GM23338 (cell line): Measurements from ENCODE around the gene SMYD1. TPM values are rescaled to one million over a fixed set of nuclear protein-coding genes. Genes with fewer than 3 reads are reported as not detected.

Source experiments
- ATAC-seq: fragments of 200-7000 bp; cut with Tn5 transposase; 3 replicates; pipeline ENCODE4 v1.9.1; 2020
- DNase-seq: peaks from one replicate; pipeline ENCODE4 v3.0.0-alpha.2; 2015; ENCODE audit warnings: low spot score
- H2AFZ ChIP-seq: fragments of 200-600 bp; sonication (generic); 2 replicates; pipeline ENCODE4 v1.8.0; 2016; ENCODE audit warnings: antibody characterized with exemption, mild to moderate bottlenecking, moderate library complexity
- H3F3A ChIP-seq: fragments of 200-600 bp; sonication (generic); replicated peaks from 2 replicates; pipeline ENCODE4 v1.8.0; 2017; ENCODE audit warnings: antibody characterized with exemption, mixed run types, low read depth
- H3K27ac ChIP-seq: fragments of 200-600 bp; sonication (generic); 2 replicates; pipeline ENCODE4 v1.6.1; 2016; ENCODE audit warnings: low read depth
- H3K27me3 ChIP-seq: fragments of 200-600 bp; sonication (generic); 2 replicates; pipeline ENCODE4 v1.8.0; 2016; ENCODE audit warnings: mild to moderate bottlenecking, mixed run types, moderate library complexity; ENCODE audit not compliant: insufficient read depth
- H3K36me3 ChIP-seq: fragments of 200-600 bp; sonication (generic); 2 replicates; pipeline ENCODE4 v1.8.0; 2016; ENCODE audit warnings: mild to moderate bottlenecking; ENCODE audit not compliant: insufficient read depth
- H3K4me1 ChIP-seq: fragments of 200-600 bp; sonication (generic); 2 replicates; pipeline ENCODE4 v1.8.0; 2016; ENCODE audit warnings: mild to moderate bottlenecking, moderate library complexity; ENCODE audit not compliant: insufficient read depth
- H3K4me2 ChIP-seq: fragments of 200-600 bp; sonication (generic); 2 replicates; pipeline ENCODE4 v1.7.1; 2017; ENCODE audit warnings: mixed run types
- H3K4me3 ChIP-seq: fragments of 200-600 bp; sonication (generic); 2 replicates; pipeline ENCODE4 v1.6.1; 2016; ENCODE audit warnings: mixed run types
- H3K79me2 ChIP-seq: fragments of 200-600 bp; sonication (generic); replicated peaks from 2 replicates; pipeline ENCODE4 v1.8.0; 2017; ENCODE audit warnings: mild to moderate bottlenecking; ENCODE audit not compliant: insufficient read depth
- H3K9me2 ChIP-seq: fragments of 200-600 bp; sonication (generic); 2 replicates; pipeline ENCODE4 v1.8.0; 2017; ENCODE audit not compliant: insufficient read depth
- H4K20me1 ChIP-seq: fragments of 200-600 bp; sonication (generic); replicated peaks from 2 replicates; pipeline ENCODE4 v1.8.0; 2017; ENCODE audit warnings: mild to moderate bottlenecking; ENCODE audit not compliant: insufficient read depth
- H3K27ac Mint-ChIP-seq: 2 replicates; pipeline ENCODE4 v1.8.0; 2020; ENCODE audit warnings: inconsistent platforms, mild to moderate bottlenecking, moderate library complexity, mixed read lengths
- H3K27me3 Mint-ChIP-seq: 3 replicates; pipeline ENCODE4 v1.8.0; 2022; ENCODE audit warnings: low read depth, mild to moderate bottlenecking, moderate library complexity, mixed read lengths, inconsistent platforms; ENCODE audit not compliant: insufficient read depth, poor library complexity
- H3K36me3 Mint-ChIP-seq: 3 replicates; pipeline ENCODE4 v1.8.0; 2021; ENCODE audit warnings: low read depth, mild to moderate bottlenecking, inconsistent platforms, moderate library complexity, mixed read lengths
- H3K4me1 Mint-ChIP-seq: 3 replicates; pipeline ENCODE4 v1.8.0; 2020; ENCODE audit warnings: mild to moderate bottlenecking, inconsistent platforms, mixed read lengths
- H3K4me3 Mint-ChIP-seq: 3 replicates; pipeline ENCODE4 v1.8.0; 2021; ENCODE audit warnings: moderate library complexity, mild to moderate bottlenecking, inconsistent platforms, mixed read lengths
- H3K9me3 Mint-ChIP-seq: 3 replicates; pipeline ENCODE4 v1.8.0; 2020; ENCODE audit warnings: moderate library complexity, mild to moderate bottlenecking, inconsistent platforms, mixed read lengths
- NANOG ChIP-seq: IDR thresholded peaks from 2 replicates; pipeline ENCODE4 v1.6.1; 2016; ENCODE audit warnings: antibody characterized with exemption, borderline replicate concordance
- ZNF114 ChIP-seq: fragments of 250-450 bp; sonication (Bioruptor Pico); IDR thresholded peaks from 2 replicates; pipeline ENCODE4 v1.5.0; 2020; ENCODE audit warnings: mild to moderate bottlenecking, moderate library complexity
- polyA plus RNA-seq: library from polyadenylated mRNA; unstranded; fragments of >200 nt; fragmentation: Nextera tagmentation; extraction: Ambion mirVana; gene quantifications from 2 replicates; pipeline ENCODE4 v1.2.1, GENCODE V29; 2016
- total RNA-seq: library from RNA; depleted of rRNA; stranded (reverse); fragments of >200 nt; shearing (Covaris generic); gene quantifications from 2 replicates; pipeline ENCODE4 v1.2.3, GENCODE V29; 2014
- TF ChIP-seq, protein P1 (sequence below), 2 experiments: fragments of 200-600 bp in 1 of 2; sonication (generic) in 1 of 2; conservative IDR thresholded peaks; 2 replicates each; pipeline versions ENCODE4 v1.5.1 to v1.6.1; 2016 to 2017; ENCODE audit warnings: antibody characterized with exemption in 2 of 2, low read depth in 2 of 2, mild to moderate bottlenecking in 2 of 2, moderate library complexity in 1 of 2
- TF ChIP-seq, protein P2 (sequence below): fragments of 250-450 bp; sonication (Bioruptor Pico); IDR thresholded peaks from 2 replicates; pipeline ENCODE4 v1.5.0; 2020; ENCODE audit warnings: mild to moderate bottlenecking, moderate library complexity

The SMYD1 gene
- total and polyA plus RNA-seq, 2 experiments from 2014 or later: 0.07 TPM; not detected in 1

- H3K4me2 ChIP-seq: no peak overlapping the region
- no peaks in the 10 kb centered on the region for H3K9me2 ChIP-seq
- H3F3A ChIP-seq: no peaks in the 10 kb centered on the region
- H3K27ac ChIP-seq: no peak overlapping the region
- H3K4me1 Mint-ChIP-seq: peaks cover 9% of the 10 kb centered on the region
- H3K27me3 Mint-ChIP-seq: no peaks in the 10 kb centered on the region
- H3K36me3 ChIP-seq: no peaks in the 10 kb centered on the region
- ATAC-seq: peak; percentile 88
- TF ChIP-seq NANOG: no peak
- TF ChIP-seq, protein P1, sequence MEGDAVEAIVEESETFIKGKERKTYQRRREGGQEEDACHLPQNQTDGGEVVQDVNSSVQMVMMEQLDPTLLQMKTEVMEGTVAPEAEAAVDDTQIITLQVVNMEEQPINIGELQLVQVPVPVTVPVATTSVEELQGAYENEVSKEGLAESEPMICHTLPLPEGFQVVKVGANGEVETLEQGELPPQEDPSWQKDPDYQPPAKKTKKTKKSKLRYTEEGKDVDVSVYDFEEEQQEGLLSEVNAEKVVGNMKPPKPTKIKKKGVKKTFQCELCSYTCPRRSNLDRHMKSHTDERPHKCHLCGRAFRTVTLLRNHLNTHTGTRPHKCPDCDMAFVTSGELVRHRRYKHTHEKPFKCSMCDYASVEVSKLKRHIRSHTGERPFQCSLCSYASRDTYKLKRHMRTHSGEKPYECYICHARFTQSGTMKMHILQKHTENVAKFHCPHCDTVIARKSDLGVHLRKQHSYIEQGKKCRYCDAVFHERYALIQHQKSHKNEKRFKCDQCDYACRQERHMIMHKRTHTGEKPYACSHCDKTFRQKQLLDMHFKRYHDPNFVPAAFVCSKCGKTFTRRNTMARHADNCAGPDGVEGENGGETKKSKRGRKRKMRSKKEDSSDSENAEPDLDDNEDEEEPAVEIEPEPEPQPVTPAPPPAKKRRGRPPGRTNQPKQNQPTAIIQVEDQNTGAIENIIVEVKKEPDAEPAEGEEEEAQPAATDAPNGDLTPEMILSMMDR (conservative IDR thresholded peaks at IDR 0.05; ENCODE audit: low read depth in 2 of 2): peak; percentile 89 to 96
- peak; percentile 89 for DNase-seq
- H3K4me1 ChIP-seq: peaks cover 9% of the 10 kb centered on the region
- H3K79me2 ChIP-seq: no peaks in the 10 kb centered on the region
- no peaks in the 10 kb centered on the region for H3K27me3 ChIP-seq
- H3K27ac Mint-ChIP-seq: no peak overlapping the region
- no peak overlapping the region for H3K4me3 ChIP-seq
- no peaks in the 10 kb centered on the region for H4K20me1 ChIP-seq
- no peaks in the 10 kb centered on the region; the same call in 2 of the 3 replicates for H3K9me3 Mint-ChIP-seq
- no peak overlapping the region for H3K4me3 Mint-ChIP-seq
- H2AFZ ChIP-seq: no peak overlapping the region
- H3K36me3 Mint-ChIP-seq: no peaks in the 10 kb centered on the region; the same call in 2 of the 3 replicates
These were observed 92.4 kb downstream of the SMYD1 start for GRCh38 chr2:88159955-88160415.

DNA sequence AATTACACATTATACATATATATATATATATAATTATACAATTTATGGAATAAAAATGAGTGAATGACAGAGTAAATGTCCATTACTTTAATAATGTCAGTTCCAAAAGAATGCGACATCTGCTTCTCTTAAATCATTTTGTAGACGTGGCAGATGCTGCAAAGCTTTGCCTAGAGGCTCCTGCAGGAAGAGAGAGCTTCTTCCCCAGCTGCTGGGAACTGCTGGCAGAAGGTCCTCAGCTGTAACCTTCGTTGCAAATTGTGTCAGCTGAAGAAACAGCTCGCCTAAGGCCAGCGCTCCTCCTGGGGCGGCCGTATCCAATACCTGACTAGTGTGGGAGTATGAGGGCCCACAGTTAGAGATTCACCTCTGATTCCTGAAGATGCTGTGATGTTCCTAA, 92.9 kb downstream of the SMYD1 start:
- H3K36me3 ChIP-seq: no peaks in the 10 kb centered on the region
- no peak overlapping the region for H3K4me3 ChIP-seq
- H3K79me2 ChIP-seq: no peaks in the 10 kb centered on the region
- no peak overlapping the region for H3K27ac ChIP-seq
- H3K4me1 ChIP-seq: peaks cover 9% of the 10 kb centered on the region
- Mint-ChIP-seq H3K27me3 (no peaks in the 10 kb centered on the region), H3K4me1 (peaks cover 9% of the 10 kb centered on the region), H3K4me3 (no peak overlapping the region), H3K36me3 (no peaks in the 10 kb centered on the region; the same call in 2 of the 3 replicates), H3K27ac (no peak overlapping the region), H3K9me3 (no peaks in the 10 kb centered on the region; the same call in 2 of the 3 replicates)
- H4K20me1 ChIP-seq: no peaks in the 10 kb centered on the region
- H3K4me2 ChIP-seq: no peak overlapping the region
- H3F3A ChIP-seq: no peaks in the 10 kb centered on the region
- DNase-seq: no peak
- no peak for TF ChIP-seq ZNF114
- TF ChIP-seq, protein P2, sequence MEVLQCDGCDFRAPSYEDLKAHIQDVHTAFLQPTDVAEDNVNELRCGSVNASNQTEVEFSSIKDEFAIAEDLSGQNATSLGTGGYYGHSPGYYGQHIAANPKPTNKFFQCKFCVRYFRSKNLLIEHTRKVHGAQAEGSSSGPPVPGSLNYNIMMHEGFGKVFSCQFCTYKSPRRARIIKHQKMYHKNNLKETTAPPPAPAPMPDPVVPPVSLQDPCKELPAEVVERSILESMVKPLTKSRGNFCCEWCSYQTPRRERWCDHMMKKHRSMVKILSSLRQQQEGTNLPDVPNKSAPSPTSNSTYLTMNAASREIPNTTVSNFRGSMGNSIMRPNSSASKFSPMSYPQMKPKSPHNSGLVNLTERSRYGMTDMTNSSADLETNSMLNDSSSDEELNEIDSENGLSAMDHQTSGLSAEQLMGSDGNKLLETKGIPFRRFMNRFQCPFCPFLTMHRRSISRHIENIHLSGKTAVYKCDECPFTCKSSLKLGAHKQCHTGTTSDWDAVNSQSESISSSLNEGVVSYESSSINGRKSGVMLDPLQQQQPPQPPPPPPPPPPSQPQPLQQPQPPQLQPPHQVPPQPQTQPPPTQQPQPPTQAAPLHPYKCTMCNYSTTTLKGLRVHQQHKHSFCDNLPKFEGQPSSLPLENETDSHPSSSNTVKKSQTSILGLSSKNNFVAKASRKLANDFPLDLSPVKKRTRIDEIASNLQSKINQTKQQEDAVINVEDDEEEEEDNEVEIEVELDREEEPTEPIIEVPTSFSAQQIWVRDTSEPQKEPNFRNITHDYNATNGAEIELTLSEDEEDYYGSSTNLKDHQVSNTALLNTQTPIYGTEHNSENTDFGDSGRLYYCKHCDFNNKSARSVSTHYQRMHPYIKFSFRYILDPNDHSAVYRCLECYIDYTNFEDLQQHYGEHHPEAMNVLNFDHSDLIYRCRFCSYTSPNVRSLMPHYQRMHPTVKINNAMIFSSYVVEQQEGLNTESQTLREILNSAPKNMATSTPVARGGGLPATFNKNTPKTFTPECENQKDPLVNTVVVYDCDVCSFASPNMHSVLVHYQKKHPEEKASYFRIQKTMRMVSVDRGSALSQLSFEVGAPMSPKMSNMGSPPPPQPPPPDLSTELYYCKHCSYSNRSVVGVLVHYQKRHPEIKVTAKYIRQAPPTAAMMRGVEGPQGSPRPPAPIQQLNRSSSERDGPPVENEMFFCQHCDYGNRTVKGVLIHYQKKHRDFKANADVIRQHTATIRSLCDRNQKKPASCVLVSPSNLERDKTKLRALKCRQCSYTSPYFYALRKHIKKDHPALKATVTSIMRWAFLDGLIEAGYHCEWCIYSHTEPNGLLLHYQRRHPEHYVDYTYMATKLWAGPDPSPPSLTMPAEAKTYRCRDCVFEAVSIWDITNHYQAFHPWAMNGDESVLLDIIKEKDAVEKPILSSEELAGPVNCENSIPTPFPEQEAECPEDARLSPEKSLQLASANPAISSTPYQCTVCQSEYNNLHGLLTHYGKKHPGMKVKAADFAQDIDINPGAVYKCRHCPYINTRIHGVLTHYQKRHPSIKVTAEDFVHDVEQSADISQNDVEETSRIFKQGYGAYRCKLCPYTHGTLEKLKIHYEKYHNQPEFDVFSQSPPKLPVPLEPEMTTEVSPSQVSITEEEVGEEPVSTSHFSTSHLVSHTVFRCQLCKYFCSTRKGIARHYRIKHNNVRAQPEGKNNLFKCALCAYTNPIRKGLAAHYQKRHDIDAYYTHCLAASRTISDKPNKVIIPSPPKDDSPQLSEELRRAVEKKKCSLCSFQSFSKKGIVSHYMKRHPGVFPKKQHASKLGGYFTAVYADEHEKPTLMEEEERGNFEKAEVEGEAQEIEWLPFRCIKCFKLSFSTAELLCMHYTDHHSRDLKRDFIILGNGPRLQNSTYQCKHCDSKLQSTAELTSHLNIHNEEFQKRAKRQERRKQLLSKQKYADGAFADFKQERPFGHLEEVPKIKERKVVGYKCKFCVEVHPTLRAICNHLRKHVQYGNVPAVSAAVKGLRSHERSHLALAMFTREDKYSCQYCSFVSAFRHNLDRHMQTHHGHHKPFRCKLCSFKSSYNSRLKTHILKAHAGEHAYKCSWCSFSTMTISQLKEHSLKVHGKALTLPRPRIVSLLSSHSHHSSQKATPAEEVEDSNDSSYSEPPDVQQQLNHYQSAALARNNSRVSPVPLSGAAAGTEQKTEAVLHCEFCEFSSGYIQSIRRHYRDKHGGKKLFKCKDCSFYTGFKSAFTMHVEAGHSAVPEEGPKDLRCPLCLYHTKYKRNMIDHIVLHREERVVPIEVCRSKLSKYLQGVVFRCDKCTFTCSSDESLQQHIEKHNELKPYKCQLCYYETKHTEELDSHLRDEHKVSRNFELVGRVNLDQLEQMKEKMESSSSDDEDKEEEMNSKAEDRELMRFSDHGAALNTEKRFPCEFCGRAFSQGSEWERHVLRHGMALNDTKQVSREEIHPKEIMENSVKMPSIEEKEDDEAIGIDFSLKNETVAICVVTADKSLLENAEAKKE: no peak
- no peaks in the 10 kb centered on the region for H3K27me3 ChIP-seq
- H3K9me2 ChIP-seq: no peaks in the 10 kb centered on the region
- H2AFZ ChIP-seq: no peak overlapping the region
- ATAC-seq: no peak
